Activated CD4-positive, alpha-beta T cell treated with anti-CD3 and anti-CD28 coated beads for 1 hour (primary cell): ENCODE data around the gene HSPA12A.
A peak's percentile ranks its signal among the peaks of the same experiment; 100 is the strongest.

Source experiments
- DNase-seq: peaks from one replicate; pipeline ENCODE4 v3.0.0-alpha.2; 2020

Gene HSPA12A

DNA sequence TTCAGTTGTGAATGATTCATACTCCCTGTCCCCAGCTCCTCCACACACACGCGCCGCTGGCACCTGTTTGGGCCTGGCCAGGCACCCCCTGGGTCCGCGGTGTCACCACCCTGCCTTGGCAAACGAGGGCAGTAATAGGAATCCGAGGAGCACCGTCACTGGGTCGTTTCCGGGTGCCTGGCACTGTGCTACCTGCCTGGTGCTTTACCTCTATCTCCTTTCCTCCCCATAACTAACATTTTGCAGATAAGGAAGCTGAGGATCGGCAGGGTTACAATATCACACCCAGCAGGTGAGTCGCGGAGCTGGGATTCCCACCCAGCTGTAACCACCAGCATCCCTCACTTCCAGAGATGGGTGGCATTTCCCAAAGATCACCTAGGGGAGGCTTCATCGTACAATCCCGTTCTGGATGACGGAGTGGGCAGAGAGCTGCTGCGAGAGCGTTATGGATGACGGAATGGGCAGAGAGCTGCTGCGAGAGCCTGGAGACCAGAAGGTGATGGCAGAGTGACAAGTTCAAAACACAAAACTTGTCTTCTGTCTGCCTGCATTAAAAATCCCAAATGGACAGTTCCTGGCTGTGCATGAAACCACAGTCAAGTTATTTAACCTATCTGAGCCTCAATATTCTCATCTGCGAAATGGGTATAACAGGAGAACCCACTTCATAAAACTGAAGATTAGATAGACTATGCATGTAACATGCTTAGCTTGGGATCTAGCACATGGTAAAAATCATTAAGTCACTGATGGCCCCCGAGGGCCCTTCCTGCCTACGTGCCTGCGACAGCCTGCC lies 1.1 kb upstream of the HSPA12A start:
- no peak for DNase-seq

DNA sequence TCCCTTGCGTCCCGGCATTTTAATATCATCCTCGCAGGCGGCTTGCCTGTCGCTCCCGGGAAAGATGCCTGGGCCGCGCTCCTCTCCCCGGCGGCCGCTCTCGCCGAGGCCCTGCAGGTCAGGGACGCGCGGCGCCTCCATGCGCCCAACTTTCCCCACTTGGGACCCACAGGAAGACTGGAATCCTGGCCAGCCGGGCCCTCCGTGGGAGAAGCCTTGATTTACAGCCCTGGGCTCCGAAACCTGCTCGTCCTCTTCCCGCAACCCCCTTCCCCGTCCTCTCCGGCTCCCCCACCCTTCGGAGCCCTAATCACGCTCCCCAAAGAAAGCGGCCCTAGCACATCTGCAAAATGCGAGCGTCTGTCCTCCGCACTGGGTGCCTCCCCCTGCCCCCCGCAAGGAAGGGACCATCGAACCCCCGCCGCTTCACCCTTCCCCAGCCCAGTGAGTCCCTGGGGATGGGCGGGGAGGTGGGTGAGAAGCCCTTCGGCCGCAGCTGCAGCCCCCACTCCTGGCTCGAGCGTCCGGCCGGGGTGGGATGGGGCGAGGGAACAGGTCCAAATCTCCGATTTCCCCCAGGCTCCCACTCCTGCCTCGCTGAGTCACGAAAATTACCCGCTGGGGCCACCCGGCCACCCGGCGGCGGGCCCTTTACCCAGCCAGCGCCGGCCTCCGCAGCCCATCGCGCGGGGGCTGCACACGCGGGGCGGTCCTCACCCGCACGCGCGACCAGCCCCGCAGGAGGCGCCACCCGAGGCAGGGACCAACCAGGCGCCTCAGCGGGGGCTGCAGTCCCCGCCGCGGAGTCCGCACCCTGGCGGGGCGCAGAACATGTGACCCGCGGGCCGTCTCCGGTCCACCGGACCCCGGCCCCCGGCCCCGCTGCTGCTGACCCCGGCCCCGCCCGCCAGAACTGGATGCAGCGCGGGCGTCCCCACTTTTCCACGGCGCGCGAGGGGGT lies 695 bp downstream of the HSPA12A start:
- DNase-seq = no peak

DNA sequence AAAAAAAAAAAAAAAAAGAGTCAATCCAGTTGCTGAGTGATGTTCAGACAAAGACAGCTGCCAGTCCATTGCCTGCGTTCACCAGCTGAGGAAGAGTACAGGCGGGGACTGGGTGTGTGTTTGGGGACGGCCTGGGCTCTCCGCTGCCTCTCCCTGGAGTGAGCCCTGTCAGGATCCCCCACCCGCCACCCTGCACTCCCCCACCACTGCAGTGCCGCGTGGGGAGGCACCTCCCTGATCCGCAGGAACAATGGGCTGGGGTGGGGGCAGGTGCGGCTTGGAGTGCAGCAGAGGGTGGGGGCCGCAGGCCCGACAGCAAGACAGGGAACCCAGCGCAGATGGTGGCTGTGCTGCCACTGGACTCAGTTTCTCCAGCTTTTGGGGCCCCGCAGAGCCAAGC lies 1.4 kb downstream of the HSPA12A start:
- DNase-seq = no peak

DNA sequence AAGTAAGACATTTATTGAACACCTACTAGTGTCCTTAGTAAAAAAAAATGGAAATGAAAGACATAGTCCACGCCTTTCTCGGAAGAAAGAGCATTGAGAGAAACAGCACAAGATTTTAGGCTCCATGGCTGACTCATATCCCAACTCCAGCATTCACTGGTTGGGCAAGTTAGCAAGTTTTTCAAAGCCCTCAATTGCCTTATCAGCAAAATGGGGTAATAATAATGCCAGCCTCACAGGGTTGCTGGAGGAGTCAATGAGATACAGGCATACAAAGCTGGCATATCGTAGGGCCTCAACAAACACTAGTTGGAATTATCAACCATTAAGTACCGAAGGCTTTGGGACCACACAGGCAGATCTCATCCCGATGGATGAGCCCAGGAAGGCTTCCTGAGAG lies 4.0 kb downstream of the HSPA12A start:
- DNase-seq = no peak

DNA sequence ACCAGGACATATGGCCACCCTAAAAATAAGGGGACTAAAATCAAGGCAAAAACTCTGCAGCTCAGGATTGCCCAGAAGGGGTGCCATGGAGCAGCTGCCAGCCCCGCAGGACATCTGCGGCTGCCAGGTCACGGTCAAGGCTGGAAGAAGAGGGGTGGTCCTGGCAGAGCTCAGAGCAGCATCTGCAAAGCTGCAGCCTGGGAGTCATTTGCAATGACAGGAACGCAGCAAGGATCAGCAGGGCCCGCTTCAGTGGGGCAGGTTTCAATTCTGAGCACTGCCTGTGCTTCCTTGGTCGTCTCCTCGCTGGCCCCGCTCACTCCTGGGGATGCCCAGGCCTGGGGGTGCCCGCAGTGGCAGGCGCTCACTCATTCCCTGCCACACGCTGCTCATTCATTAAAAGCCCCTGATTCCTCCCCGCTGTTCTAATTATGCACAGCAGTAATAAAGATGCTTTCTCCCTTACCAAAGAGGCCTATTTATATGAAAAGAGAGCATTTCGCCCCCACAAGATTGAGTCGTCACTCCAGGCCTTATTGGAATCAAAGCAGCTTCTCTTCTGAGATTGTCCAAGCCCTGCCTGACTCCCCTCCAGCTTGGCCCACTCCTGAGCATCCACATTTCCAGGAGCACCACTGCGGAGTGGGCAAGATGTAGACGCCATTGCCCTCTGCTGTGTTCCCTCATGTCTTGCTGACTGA lies 4.6 kb downstream of the HSPA12A start:
- DNase-seq = no peak

DNA sequence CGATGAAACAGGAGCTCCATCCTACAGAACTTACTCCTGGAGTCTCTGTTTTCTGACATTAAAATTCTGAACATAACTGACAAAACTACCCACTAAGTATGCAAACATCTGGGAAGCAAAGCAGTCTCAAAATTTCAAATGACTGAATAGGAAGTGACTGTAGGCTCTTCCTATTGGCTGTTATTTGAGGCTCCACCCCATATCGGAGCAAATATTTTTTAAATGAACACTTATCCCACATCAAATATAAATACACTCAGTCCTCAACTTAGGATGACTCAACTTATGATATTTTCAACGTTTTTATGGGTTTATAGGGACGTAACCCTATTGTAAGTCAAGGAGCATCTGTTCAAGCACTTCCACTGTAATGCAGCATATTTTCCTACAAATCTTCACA lies 8.8 kb downstream of the HSPA12A start:
- no peak for DNase-seq

DNA sequence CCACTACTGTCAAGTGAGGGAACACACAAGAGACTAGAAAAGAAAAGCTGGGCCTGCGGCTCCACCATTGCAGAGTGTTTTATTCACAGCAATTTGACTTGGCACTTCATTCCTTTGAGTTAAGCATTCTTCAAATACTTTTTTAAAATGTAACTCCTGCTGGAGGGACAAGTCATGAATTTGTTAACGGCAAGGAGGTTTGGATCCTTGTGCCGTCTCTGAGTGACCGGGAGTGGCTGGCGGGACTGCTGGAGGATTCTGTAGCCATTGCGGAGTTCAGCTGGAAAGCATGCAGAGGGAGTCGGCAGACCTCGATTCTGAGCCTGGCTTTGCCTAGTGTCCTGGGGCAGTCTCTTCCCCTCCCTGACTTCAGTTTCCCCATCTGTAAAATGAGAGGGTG lies 9.8 kb downstream of the HSPA12A start:
- no peak for DNase-seq

DNA sequence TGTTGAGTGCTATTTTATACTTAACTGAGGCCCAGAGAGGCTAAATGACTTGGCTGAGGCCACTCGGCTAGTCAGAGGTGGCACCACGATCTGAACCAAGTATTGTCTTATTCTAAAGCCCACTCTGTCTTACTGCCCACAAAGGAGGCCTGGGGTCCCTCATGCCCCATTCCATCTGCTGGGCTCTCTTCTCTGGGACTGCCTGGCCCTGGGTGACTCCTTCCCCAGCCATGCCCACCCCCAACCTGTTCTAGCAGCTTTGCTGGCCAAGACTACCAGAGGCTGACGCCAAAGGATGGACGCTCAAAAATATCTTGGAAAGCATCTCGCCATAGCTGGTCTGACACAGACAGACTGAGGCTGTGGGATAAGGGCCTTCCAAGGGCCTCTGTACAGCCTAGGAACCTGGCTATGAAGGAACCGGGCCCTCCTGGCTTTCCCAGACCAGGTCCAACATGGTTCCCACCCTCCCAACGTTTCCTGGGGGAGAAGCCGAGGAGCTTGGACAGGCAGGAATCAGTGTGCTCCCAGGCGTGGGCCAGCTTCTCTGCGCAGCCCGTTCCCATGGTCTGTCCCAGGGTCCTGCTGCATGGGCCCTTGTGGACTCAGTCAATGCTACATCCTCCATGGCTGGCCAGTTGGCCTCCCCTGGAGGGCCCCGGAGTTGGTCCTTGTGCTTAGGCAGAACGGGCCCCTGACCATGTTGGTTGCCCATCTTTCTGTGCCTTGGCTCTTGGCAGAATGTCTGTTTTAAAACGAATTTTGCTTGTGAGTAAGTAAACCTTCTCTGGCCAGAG lies 11.7 kb downstream of the HSPA12A start:
- DNase-seq = no peak

DNA sequence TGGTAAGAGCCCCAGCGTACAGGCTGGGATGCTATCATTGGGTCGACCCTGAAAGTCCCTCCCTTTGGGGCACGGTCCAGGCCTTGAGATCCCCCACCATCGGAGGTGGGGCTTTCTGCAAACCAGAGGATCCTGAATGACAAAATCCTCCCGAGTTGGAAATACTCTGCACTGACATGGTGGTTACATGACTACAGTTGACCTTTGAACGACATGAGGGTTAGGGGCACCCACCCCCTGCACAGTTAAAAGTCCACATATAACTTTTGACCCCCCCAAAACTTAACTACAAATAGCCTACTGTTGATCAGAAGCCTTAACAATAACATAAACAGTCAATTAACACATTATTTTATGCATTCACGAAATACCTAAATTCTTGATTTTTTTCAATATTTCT lies 13.1 kb downstream of the HSPA12A start:
- DNase-seq = no peak

DNA sequence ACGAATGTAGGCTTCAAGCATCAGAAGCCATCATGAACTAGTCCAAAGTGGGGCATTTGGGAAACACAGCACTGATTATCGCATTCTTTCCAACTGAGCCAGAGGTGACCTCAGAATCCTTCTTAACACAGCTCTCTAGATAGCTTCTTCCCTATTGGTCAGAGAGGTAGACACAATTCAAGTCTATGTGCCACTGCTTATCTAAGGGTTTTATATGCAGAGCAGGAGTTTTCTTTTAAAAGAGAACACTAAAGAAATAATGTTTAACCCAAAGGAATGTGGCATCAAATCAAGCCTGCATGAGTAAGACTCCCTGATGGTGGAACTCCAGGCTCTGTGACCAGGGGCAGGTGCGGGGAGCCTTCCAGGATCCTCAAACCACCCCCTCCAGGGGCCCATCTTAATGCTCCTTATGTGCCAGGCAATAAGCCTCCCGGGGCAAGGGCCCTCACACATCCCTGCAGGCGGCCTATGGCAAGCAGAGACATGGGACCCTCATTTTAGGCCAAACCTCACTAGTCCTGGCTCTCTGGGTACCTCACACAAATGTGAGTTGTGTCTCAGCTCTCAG lies 13.8 kb downstream of the HSPA12A start:
- no peak for DNase-seq

DNA sequence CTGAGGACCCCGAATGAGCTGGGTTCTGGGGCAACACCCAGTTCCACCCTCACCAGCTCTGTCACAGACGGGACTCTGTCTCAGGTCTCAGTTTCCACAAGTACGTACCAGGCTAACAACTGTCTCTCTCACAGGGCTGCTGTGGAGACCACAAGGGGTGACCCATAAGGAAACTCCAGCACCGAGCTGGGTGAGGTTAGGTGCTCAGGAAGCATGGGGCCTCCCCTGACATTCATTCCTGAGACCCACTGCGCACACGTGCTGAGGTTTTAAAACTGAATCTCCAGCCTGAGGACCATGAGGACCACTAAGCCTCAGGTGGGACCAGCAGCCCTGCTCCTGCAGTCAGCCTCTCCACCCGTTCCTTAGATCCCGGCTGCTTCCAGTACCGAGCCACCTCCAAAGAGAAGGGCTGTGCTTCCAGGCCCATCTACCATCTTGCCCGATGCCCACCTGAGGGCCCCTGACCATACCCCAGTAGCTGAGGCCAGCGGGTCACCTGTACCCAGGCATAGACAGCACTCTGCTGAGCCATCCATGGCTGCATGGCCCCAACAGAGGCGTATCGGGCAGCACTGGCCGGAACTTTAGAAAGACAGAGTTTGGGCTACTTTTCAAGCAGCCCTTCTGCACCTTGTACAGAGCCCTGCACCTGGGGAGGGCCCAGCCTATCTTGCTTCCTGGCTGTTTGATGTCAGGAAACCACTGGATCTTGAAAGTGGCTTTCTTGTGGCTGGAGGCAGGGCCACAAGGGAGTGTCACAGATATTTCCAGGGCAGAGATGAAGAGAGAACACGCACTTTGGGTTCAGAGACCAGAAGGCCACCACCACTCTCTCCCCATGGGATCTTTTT lies 18.7 kb downstream of the HSPA12A start:
- peak; percentile 29 for DNase-seq

DNA sequence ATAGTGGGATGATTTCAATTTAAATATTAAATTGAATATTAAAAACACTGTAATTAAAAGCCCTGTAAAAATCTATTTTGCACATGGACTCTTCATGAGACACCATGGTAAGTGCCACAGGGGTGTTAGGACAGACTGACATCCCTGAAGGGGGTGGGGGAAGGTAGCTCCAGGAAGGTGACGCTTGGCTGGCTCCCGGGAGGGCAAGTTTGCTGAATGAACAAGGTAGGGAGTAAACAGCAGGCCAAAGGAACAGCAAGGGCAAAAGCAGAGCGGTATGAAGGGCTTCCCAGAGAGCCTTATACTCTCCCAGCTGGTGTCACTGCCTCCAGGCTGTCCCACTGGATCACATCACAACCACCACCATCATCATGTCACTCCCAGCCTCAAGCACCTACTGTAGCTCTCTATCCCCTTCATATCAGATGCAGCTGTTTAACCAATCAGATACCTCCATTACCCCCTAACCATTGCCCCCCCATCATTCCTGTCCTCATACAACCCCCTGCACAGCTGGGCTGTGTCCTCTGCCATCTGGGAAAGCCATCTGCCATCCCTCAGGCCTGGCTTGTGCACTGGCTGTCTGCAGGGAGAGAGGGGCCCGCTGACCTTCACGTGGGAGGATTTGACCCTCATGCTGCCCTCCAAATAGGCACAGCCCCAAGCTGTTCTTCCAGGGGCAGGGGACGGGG lies 19.5 kb downstream of the HSPA12A start:
- no peak for DNase-seq

DNA sequence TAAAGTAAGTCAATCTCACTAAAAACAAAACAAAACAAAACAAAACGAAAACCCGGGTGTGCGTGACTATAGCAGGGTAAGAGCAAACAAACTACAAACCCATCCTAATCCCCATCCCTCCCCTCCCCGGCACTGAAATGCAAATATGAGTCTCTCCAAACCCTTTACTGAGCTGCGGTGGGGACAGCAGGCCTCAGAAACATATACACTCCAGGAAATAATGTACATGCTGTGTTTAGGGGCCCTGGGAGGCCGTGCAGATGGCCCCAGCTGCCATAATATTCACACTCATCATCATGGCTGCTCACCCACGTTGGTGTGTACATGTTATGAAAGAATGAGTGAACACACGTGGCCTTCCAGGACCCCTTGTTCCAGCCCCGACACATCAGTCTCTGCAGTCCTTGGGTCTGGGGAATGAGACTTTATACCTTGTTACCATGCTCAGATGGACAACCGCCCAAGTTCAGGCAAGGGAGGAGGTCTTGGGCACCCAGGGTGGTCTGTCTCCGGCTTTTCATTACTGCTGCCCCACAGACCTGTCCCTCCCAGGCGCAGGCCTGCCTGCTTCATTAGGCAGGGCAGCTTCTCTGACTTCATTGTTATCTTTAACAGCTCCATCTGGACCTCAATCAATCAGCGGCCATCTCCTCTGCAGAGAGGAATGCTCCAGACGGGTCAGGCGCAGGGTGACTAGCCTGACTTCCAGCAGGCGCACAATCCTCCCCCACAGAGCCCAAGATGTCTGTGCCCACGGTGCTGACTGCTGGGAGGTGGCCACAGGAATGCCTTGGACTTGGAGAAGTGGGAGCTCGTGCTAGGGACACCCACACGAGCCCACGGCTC lies 20.6 kb downstream of the HSPA12A start:
- DNase-seq = no peak

DNA sequence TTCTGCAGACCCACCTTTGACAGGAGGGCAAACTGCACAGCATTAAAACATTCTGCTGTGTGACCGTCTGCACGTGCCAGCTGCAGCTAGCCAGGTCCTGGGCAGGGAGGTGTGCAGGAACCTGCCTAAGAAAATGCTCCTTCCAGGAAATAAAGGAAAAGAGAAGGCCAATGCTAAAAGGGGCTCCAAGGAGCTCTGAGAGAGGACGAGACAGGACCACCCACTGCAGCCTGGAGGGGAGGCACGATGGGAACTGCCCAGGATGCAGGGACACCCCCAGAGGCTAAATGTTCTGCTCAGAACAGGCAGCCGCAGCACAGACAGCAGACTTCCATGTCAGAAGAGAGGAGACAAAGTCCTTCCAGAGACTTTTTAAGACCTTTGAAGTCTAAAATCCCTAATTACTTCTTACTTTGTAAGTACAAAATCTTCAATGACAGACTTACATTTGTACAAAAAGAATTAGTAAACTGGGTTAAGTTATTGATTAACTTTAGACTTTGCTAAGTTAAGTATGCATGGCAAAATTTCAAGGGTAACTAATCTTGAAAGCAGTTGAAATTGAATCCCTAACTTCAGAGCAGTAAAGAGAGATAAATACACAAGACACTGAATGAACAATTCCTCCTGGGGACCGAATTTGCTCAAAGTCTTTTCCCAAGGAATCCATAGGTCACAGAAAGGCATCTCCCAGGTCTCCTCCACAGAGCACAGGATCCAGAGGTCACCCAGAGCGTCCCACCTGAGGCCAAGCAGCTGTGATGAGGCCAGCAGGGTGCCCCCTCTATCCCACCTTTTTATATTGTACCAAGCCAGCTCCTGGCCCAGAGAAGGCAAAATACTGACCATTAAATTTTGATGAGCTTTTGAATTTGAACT lies 21.5 kb downstream of the HSPA12A start:
- DNase-seq = no peak

DNA sequence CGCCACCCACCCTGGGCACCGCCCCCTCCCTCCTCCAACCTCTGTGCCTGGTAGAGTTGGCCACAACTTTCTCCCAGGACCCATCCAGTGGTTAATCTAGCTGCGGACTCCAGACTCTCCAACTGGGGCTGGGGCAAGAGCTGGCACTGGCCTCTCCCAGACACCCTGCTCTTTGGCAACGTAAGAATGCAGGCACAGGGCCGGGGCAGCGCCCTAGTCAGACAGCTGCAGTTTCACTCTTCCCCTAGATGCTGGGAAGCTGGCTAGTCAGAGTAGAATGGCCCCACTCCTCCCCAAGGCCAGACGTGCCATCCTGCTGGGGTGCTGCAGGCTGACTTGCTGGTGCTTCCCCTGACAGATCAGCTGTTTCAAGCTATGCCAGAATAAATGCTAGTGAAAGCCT lies 22.1 kb downstream of the HSPA12A start:
- DNase-seq = no peak

DNA sequence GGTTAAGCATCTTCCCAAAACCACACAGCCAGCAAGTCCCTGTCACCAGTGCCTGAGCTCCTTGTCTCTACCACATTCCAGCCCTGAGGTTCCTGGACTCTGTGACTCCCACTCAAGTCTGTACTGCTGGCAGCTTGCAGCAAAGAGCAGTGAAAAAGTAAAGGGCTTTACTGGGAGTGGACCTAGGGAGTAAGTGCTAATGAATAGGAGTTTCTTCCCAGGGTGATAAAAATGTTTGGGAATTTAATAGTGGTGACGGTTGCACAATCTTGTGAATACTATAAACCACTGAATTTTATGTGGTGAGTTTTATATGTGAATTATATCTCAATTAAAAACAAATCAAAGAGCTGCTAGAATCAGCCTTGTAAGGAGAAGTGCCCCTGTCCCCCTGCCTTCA lies 22.6 kb downstream of the HSPA12A start:
- no peak for DNase-seq

DNA sequence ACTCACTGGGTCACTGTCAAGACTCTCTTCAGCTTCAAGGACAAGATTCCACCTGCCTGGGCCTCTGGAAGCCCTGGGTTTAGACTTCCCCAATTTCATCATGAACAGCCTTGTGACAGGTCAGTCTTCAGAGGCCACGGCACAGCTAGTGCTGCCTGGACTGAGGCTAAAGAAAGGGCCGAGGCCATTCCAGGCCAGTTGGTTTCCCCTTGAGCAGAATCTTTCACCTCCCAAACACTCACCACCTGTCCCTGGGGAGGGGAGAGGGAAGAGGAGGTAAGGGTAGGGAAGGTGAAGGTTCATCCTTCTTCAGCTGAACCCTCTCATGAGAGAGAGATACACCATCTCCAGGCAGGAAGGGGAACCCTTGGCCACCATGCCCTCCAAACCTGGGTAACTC lies 24.3 kb downstream of the HSPA12A start:
- no peak for DNase-seq

DNA sequence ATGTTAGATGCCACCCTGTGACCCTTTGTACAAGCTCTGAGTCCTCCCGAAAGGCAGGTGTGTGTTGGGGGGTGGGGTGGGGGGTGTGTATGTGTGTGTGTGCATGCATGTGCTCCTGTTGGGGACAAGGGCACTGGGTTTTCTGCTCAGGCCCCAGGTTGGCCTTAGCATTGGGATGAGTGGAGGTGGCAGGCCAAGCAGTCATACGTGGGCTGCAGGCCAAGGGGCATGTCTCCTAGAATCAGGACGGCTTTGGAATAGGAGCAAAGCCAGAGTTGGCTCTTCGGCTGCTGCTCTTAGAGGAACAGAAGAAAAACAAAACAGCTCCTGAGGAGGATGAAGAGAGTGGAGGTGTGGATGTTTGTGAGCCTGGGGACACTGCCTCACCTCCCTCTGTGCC lies 26.0 kb downstream of the HSPA12A start:
- DNase-seq = no peak
